Activated CD4-positive, CD25-positive, alpha-beta regulatory T cell treated with anti-CD3 and anti-CD28 coated beads, Interleukin-2, amount 50 U/mL, for 24 hours (primary cell): ENCODE data around the gene CYP26B1.

Experiments
- ATAC-seq, 2 donors: fragments of 150-1000 bp; cut with Tn5 transposase; one replicate each; pipeline ENCODE4 v1.10.0; 2021; ENCODE audit warnings: mild to moderate bottlenecking in 1 of 2, moderate library complexity in 1 of 2

CYP26B1 gene

GRCh38 chr2:72128059-72128842, 19.4 kb downstream of the CYP26B1 start:
- ATAC-seq = no peak

- no peak for ATAC-seq
These were observed 20.1 kb downstream of the CYP26B1 start for GRCh38 chr2:72127401-72128058.

- ATAC-seq = no peak
These were observed 21.2 kb downstream of the CYP26B1 start for GRCh38 chr2:72126186-72127100.

GRCh38 chr2:72124376-72124775, 23.3 kb downstream of the CYP26B1 start:
- no peak for ATAC-seq

- no peak for ATAC-seq
These were observed 26.5 kb downstream of the CYP26B1 start for GRCh38 chr2:72121153-72121552.

- ATAC-seq = no peak
These were observed 28.7 kb downstream of the CYP26B1 start for GRCh38 chr2:72118951-72119350.

- ATAC-seq = no peak
These were observed 29.3 kb downstream of the CYP26B1 start for GRCh38 chr2:72118386-72118785.

- no peak for ATAC-seq
These were observed 29.9 kb downstream of the CYP26B1 start for GRCh38 chr2:72117718-72118117.

- no peak for ATAC-seq
These were observed 30.6 kb downstream of the CYP26B1 start for GRCh38 chr2:72117029-72117428.

GRCh38 chr2:72116081-72116533, 31.6 kb downstream of the CYP26B1 start:
- ATAC-seq = no peak

GRCh38 chr2:72115110-72116080, 32.3 kb downstream of the CYP26B1 start:
- no peak for ATAC-seq

GRCh38 chr2:72114693-72115051, 33.0 kb downstream of the CYP26B1 start:
- ATAC-seq = no peak

- no peak for ATAC-seq
These were observed 33.6 kb downstream of the CYP26B1 start for GRCh38 chr2:72113847-72114692.

- ATAC-seq = peak in 1 of 2 donors; percentile 12
These were observed 34.4 kb downstream of the CYP26B1 start for GRCh38 chr2:72112981-72113846.

GRCh38 chr2:72112401-72112800, 35.3 kb downstream of the CYP26B1 start:
- no peak for ATAC-seq

GRCh38 chr2:72111061-72111460, 36.6 kb downstream of the CYP26B1 start:
- no peak for ATAC-seq

GRCh38 chr2:72109904-72110303, 37.8 kb downstream of the CYP26B1 start:
- no peak for ATAC-seq

- no peak for ATAC-seq
These were observed 38.4 kb downstream of the CYP26B1 start for GRCh38 chr2:72109291-72109690.

- ATAC-seq = no peak
These were observed 39.5 kb downstream of the CYP26B1 start for GRCh38 chr2:72108121-72108520.

- ATAC-seq = no peak
These were observed 40.7 kb downstream of the CYP26B1 start for GRCh38 chr2:72106978-72107377.
